Measurements from ENCODE around the gene EFNA5. TPM values are rescaled to one million over a fixed set of nuclear protein-coding genes. Genes with fewer than 3 reads are reported as not detected.

EFNA5 gene
- total RNA-seq, 5 donors from 2014 or later (not counting 1 experiment from before 2014, with no cell fraction given), result 0.06 to 2.6 (median 0.21) TPM; not detected in 1

DNA sequence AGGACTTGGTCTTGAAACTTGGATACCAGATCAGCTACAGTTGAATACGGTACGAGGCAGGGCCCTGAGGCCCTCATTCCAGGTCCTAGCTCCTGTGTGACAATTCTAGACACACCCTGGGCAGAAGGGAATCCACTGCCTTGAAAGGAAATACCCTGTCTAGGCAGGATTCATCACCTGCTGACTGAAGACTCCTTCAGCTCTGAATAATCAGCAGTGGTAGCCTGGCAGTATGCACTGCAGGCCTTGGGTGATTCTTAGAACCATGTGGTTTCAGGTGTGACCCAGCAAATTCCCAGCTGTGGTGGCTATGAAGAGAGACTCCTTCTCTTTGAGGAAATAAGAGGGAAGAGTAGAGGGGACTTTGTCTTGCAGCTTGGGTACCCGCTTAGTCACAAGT, 17.2 kb upstream of the EFNA5 start:
- ChIA-PET CTCF (interaction anchor here in 1 of 2 donors (0.6 kb wide), 1 partner anchor 509 kb away, joined by 3 read pairs; no protein-coding TSS in a partner anchor), POLR2A (no interaction called here)
- H3K27ac ChIP-seq (ENCODE audit: low read length), result no peak overlapping the region
- no peak overlapping the region for H3K4me3 Mint-ChIP-seq
- no peaks in the 10 kb centered on the region for H3K36me3 Mint-ChIP-seq
- no peaks in the 10 kb centered on the region for H3K4me1 Mint-ChIP-seq
- ATAC-seq (replicated peaks in 1 of 4) (no peak), DNase-seq (no peak)
- no peaks in the 10 kb centered on the region for H3K4me1 ChIP-seq (ENCODE audit: control insufficient read depth in 1 of 2, extremely low read depth in 1 of 2, insufficient read depth in 2 of 2, low read length in 2 of 2)
- no peaks in the 10 kb centered on the region for H3K9me3 ChIP-seq
- peaks cover 24 to 35% of the 10 kb centered on the region in 2 donors for H3K27me3 Mint-ChIP-seq
- H3K36me3 ChIP-seq (ENCODE audit: control insufficient read depth in 2 of 2, extremely low read depth in 1 of 2, insufficient read depth in 1 of 2, low read length in 1 of 2), result no peaks in the 10 kb centered on the region
- H3K4me3 ChIP-seq (ENCODE audit: control insufficient read depth in 1 of 2, extremely low read depth in 1 of 2, low read length in 1 of 2), result no peak overlapping the region
- H3K27ac Mint-ChIP-seq, result no peak overlapping the region
- peaks cover 0 to 10% of the 10 kb centered on the region in 2 experiments for H3K27me3 ChIP-seq (replicated peaks in 1 of 2; ENCODE audit: control insufficient read depth in 2 of 2, extremely low read depth in 1 of 2, insufficient read depth in 2 of 2, low read length in 1 of 2)
- peaks cover 6 to 9% (median 9%) of the 10 kb centered on the region in 3 donors for H3K9me3 Mint-ChIP-seq
- WGBS (ENCODE audit: insufficient coverage), result 90% methylated on average over 2 of the region's 3 CpGs

DNA sequence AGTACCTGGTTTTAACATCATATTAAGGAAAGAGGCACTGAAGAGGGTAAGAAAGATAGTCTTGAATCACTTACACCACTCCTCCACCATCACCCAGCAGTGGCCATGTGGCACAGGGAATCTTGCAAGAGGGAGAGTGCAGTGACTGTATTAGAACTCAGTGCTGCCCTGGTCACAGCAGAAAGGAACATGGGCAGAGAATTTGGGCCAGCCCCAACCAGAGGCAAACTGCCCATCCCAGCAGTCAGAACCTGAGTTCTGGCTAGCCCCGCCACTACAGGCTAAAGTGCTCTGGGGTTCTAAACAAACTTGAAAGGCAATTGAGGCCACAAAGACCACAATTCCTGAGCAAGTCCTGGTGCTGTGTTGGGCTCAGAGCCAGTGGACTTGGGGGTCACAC, 16.7 kb upstream of the EFNA5 start:
- H3K27me3 Mint-ChIP-seq, result peaks cover 26 to 38% of the 10 kb centered on the region in 2 donors
- no peak overlapping the region for H3K27ac Mint-ChIP-seq
- 100% methylated on average over 1 of the region's 1 CpG for WGBS (ENCODE audit: insufficient coverage)
- ATAC-seq (replicated peaks in 1 of 4) (no peak), DNase-seq (no peak)
- no peaks in the 10 kb centered on the region for H3K4me1 Mint-ChIP-seq
- no peaks in the 10 kb centered on the region for H3K9me3 ChIP-seq
- ChIA-PET CTCF (interaction anchor here in 1 of 2 donors (0.6 kb wide), 1 partner anchor 509 kb away, joined by 3 read pairs; no protein-coding TSS in a partner anchor), POLR2A (no interaction called here)
- H3K4me3 ChIP-seq (ENCODE audit: control insufficient read depth in 1 of 2, extremely low read depth in 1 of 2, low read length in 1 of 2), result no peak overlapping the region
- no peaks in the 10 kb centered on the region for H3K4me1 ChIP-seq (ENCODE audit: control insufficient read depth in 1 of 2, extremely low read depth in 1 of 2, insufficient read depth in 2 of 2, low read length in 2 of 2)
- no peaks in the 10 kb centered on the region for H3K36me3 Mint-ChIP-seq
- H3K9me3 Mint-ChIP-seq, result peaks cover 5 to 9% (median 9%) of the 10 kb centered on the region in 3 donors
- peaks cover 0 to 10% of the 10 kb centered on the region in 2 experiments for H3K27me3 ChIP-seq (replicated peaks in 1 of 2; ENCODE audit: control insufficient read depth in 2 of 2, extremely low read depth in 1 of 2, insufficient read depth in 2 of 2, low read length in 1 of 2)
- H3K4me3 Mint-ChIP-seq, result no peak overlapping the region
- no peaks in the 10 kb centered on the region for H3K36me3 ChIP-seq (ENCODE audit: control insufficient read depth in 2 of 2, extremely low read depth in 1 of 2, insufficient read depth in 1 of 2, low read length in 1 of 2)
- no peak overlapping the region for H3K27ac ChIP-seq (ENCODE audit: low read length)

DNA sequence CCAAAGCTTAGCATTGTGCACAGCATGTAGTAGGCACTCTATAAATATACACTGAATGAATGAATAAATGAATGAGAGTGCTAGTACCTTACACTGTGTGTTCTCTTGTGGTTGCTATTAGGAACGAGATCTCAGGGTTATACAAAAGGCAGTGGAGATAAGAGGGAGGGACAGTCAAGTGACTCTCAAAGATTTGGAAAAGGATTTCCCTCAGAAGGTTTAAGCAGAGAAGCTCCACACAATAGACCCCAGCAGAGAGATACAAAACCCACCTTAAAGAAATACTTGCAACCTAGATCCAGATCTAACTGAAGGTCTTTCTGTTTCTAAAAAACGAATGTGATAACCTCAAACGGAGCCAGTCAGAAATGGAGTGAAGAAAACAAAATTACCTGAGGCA, 11.8 kb upstream of the EFNA5 start:
- Mint-ChIP-seq H3K4me3 (no peak overlapping the region), H3K27ac (no peak overlapping the region), H3K4me1 (no peaks in the 10 kb centered on the region), H3K9me3 (no peaks in the 10 kb centered on the region), H3K27me3 (peaks cover 25 to 39% of the 10 kb centered on the region in 2 donors), H3K36me3 (no peaks in the 10 kb centered on the region)
- ChIA-PET POLR2A (no interaction called here), CTCF (no interaction called here)
- WGBS (ENCODE audit: insufficient coverage), result 100% methylated on average over 2 of the region's 3 CpGs
- H3K9me3 ChIP-seq, result no peaks in the 10 kb centered on the region
- H3K4me3 ChIP-seq (ENCODE audit: control insufficient read depth in 1 of 2, extremely low read depth in 1 of 2, low read length in 1 of 2), result no peak overlapping the region
- DNase-seq (no peak), ATAC-seq (replicated peaks in 1 of 4) (no peak)
- no peaks in the 10 kb centered on the region for H3K36me3 ChIP-seq (ENCODE audit: control insufficient read depth in 2 of 2, extremely low read depth in 1 of 2, insufficient read depth in 1 of 2, low read length in 1 of 2)
- peaks cover 0 to 1% of the 10 kb centered on the region in 2 experiments for H3K27me3 ChIP-seq (replicated peaks in 1 of 2; ENCODE audit: control insufficient read depth in 2 of 2, extremely low read depth in 1 of 2, insufficient read depth in 2 of 2, low read length in 1 of 2)
- H3K4me1 ChIP-seq (ENCODE audit: control insufficient read depth in 1 of 2, extremely low read depth in 1 of 2, insufficient read depth in 2 of 2, low read length in 2 of 2), result no peaks in the 10 kb centered on the region
- no peak overlapping the region for H3K27ac ChIP-seq (ENCODE audit: low read length)

DNA sequence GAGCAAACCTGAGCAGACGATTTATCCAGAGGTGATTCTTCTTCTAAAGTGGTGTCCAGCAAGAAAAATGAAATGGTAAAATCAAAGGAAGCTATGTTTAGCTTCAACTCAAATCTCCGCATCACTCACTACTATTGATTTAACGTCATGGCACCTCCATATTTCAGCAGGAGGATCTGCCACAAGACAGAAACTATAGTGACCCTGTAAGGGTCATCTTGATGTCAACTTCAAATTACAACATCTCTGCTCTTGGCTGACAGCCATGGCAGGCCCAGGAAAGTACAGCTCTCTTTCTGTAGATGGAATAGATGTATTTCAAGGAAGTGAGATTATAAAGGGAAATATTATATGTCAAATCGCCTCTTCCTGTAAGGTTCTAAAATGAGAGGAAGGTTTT, 10.1 kb upstream of the EFNA5 start:
- H3K36me3 Mint-ChIP-seq, result no peaks in the 10 kb centered on the region
- 92% methylated on average over 2 of the region's 4 CpGs for WGBS (ENCODE audit: insufficient coverage)

DNA sequence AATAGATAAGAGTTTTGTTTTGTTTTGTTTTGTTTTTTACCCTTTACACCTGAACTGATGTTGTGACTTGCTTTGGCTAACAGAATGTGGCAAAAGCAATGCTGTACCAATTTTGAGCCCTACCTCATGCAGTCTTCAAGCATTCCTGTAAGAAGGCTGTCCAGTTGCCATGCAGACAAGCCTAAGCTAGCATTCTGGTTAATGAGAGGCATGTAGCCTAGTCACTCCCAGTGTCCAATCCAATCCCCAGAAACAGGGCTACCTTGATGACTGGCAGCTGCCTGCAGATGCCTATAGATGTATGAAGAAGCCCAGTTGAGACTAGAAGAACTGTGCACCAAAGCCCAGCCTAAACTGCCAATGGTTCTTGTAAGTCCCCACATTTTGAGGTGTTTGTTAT, 9.4 kb upstream of the EFNA5 start:
- Mint-ChIP-seq H3K27me3 (peaks cover 27 to 48% of the 10 kb centered on the region in 2 donors), H3K27ac (no peak overlapping the region), H3K36me3 (no peaks in the 10 kb centered on the region), H3K9me3 (no peaks in the 10 kb centered on the region), H3K4me1 (no peaks in the 10 kb centered on the region), H3K4me3 (no peak overlapping the region)
- ChIA-PET POLR2A (no interaction called here), CTCF (no interaction called here)
- H3K27ac ChIP-seq (ENCODE audit: low read length), result no peak overlapping the region
- H3K9me3 ChIP-seq, result no peaks in the 10 kb centered on the region
- DNase-seq (no peak), ATAC-seq (replicated peaks in 1 of 4) (no peak)
- no peak overlapping the region for H3K4me3 ChIP-seq (ENCODE audit: control insufficient read depth in 1 of 2, extremely low read depth in 1 of 2, low read length in 1 of 2)
- H3K36me3 ChIP-seq (ENCODE audit: control insufficient read depth in 2 of 2, extremely low read depth in 1 of 2, insufficient read depth in 1 of 2, low read length in 1 of 2), result no peaks in the 10 kb centered on the region
- peaks cover 0 to 2% of the 10 kb centered on the region in 2 experiments for H3K27me3 ChIP-seq (replicated peaks in 1 of 2; ENCODE audit: control insufficient read depth in 2 of 2, extremely low read depth in 1 of 2, insufficient read depth in 2 of 2, low read length in 1 of 2)
- H3K4me1 ChIP-seq (ENCODE audit: control insufficient read depth in 1 of 2, extremely low read depth in 1 of 2, insufficient read depth in 2 of 2, low read length in 2 of 2), result no peaks in the 10 kb centered on the region

More for the DNA sequence above, 10.1 kb upstream of the EFNA5 start:
- Histone ChIP-seq H3K4me3 (ENCODE audit: control insufficient read depth in 1 of 2, extremely low read depth in 1 of 2, low read length in 1 of 2) (no peak overlapping the region), H3K9me3 (no peaks in the 10 kb centered on the region), H3K36me3 (ENCODE audit: control insufficient read depth in 2 of 2, extremely low read depth in 1 of 2, insufficient read depth in 1 of 2, low read length in 1 of 2) (no peaks in the 10 kb centered on the region), H3K27me3 (replicated peaks in 1 of 2; ENCODE audit: control insufficient read depth in 2 of 2, extremely low read depth in 1 of 2, insufficient read depth in 2 of 2, low read length in 1 of 2) (no peaks in the 10 kb centered on the region), H3K27ac (ENCODE audit: low read length) (no peak overlapping the region), H3K4me1 (ENCODE audit: control insufficient read depth in 1 of 2, extremely low read depth in 1 of 2, insufficient read depth in 2 of 2, low read length in 2 of 2) (no peaks in the 10 kb centered on the region)
- ATAC-seq (replicated peaks in 1 of 4) (no peak), DNase-seq (no peak)
- H3K27me3 Mint-ChIP-seq, result peaks cover 23 to 41% of the 10 kb centered on the region in 2 donors
- no peaks in the 10 kb centered on the region for H3K9me3 Mint-ChIP-seq
- ChIA-PET CTCF (no interaction called here), POLR2A (no interaction called here)
- H3K4me1 Mint-ChIP-seq, result no peaks in the 10 kb centered on the region
- H3K27ac Mint-ChIP-seq, result no peak overlapping the region
- H3K4me3 Mint-ChIP-seq, result no peak overlapping the region

DNA sequence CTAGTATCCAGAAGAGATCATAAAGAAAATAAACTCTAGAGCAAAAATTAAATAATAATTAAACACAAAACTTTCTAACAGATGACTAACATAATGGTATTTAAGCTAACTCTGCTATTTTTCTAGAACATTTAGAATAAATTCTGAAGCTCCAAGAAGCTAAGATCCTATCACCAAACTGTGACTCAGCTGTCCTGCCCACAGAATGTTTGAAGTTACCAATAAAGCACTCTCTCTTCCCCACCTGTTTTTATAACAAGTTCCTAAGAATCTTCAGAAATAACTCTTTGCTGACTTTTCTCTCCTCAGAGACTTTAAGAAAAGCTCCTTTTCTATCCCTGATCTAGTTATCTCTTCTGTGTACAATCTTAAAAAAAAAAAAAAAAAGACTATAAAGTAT, 6.0 kb upstream of the EFNA5 start:
- DNase-seq, result no peak
- peaks cover 8 to 20% of the 10 kb centered on the region in 2 experiments for H3K4me1 ChIP-seq (ENCODE audit: control insufficient read depth in 1 of 2, extremely low read depth in 1 of 2, insufficient read depth in 2 of 2, low read length in 2 of 2)
- Mint-ChIP-seq H3K27ac (no peak overlapping the region), H3K36me3 (no peaks in the 10 kb centered on the region), H3K27me3 (peaks cover 39 to 56% of the 10 kb centered on the region in 2 donors), H3K4me3 (no peak overlapping the region), H3K4me1 (peaks cover 16 to 21% (median 17%) of the 10 kb centered on the region in 3 donors), H3K9me3 (no peaks in the 10 kb centered on the region)
- H3K27me3 ChIP-seq (replicated peaks in 1 of 2; ENCODE audit: control insufficient read depth in 2 of 2, extremely low read depth in 1 of 2, insufficient read depth in 2 of 2, low read length in 1 of 2), result peaks cover 2 to 24% of the 10 kb centered on the region in 2 experiments
- CTCF ChIA-PET, result interaction anchor here (0.6 to 0.7 kb wide), 3 partner anchors 580 to 1763 kb away, joined by 3 to 8 read pairs (median 4); no protein-coding TSS in a partner anchor
- ATAC-seq (replicated peaks in 1 of 4), result no peak
- no peak overlapping the region for H3K27ac ChIP-seq (ENCODE audit: low read length)
- no peak overlapping the region for H3K4me3 ChIP-seq (ENCODE audit: control insufficient read depth in 1 of 2, extremely low read depth in 1 of 2, low read length in 1 of 2)
- H3K36me3 ChIP-seq (ENCODE audit: control insufficient read depth in 2 of 2, extremely low read depth in 1 of 2, insufficient read depth in 1 of 2, low read length in 1 of 2), result no peaks in the 10 kb centered on the region
- POLR2A ChIA-PET, result interaction anchor here in 1 of 2 donors (0.6 kb wide), 1 partner anchor 11 kb away, joined by 6 read pairs; no protein-coding TSS in a partner anchor
- H3K9me3 ChIP-seq, result no peaks in the 10 kb centered on the region
